GM19463 (cell line): ENCODE results near the gene FARS2.

Experiments
- ATAC-seq: cut with Tn5 transposase; IDR thresholded peaks from one replicate; pipeline ENCODE4 v1.9.1; 2021; ENCODE audit warnings: mild to moderate bottlenecking, moderate library complexity; ENCODE audit not compliant: unreplicated experiment

FARS2 gene

DNA sequence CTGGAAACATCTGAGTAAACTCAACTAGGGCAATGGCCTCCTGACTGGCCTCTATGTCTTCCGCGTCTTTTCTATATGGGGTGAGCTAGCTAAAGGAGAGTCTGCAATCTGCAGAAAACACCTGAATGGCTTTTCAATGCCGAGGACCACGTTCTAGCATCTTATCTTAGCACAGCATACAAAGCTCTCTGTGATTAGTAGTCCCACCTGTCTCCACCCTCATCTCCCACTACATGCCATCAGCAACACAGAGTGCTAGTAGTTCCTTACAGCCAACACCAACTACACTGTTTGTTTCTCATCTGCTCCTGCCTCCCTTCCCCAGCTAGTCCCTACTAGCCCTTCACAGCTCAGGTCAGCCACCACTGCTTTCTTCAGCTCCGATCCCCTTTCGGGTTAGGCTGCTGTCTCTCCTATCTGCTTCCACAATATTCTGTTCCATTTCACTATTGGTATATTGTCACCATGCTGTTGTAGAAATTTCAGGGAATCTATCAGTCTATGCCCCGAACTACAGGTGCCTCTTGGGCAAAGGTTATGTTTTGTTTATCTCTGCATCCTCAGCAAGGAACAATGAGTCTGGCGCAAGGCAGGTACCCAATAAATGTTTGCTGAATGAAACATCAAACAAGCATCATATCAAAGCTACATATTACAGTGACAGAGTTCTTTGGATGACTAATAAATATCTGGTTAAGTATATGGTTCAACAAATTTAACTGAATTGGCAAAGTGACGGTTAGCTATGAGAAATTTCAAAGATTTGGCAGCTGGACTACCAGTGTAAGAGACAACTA, 12.8 kb upstream of the FARS2 start:
- ATAC-seq = no peak

DNA sequence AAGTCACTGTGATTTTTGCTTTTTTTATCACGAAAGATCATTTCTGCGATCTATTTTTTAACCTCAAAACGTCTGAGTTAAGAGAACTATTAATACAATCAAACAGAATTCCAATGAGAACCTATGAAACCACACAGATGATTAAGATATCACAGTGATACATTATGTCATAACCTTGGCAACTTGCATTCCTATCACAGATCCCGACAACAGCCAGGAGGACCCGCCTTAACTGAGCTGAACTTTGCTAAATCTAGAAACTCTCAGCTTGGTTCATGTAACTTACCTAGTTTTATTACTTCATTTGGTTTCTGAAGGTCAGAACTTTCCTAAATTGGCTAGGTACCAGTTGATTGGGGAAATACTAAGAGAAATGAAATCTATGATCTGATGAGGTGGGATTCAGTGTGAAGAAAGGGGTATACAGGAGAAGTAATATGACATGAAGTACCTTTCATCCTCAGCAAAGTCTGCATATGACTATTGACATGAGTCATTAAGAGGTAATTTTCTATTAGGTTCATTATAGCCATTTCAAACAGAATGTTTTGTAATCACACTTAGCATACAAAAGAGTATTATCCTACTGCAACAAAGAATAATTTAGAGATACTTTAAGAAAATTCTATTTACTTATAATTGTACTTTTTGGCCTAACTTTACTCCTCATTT, 11.7 kb upstream of the FARS2 start:
- no peak for ATAC-seq

DNA sequence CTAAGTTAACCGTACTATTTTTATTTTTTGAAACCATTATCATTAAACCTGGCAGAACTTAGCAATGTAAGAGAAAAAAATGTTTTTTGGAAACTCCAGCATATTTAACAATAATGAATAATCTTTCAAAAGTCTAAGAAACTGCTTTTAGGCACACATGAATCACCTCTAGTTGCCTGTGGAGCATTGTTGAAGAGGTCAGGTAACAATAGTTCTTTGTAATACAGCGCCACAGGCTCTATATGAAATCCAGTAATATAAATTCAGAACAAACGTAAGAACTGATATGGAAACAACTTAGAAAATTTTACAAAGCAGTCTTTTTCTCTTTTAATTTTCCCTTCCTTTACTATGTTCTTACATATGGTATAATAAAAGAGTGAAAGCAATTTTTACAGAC, 10.9 kb upstream of the FARS2 start:
- ATAC-seq = no peak

DNA sequence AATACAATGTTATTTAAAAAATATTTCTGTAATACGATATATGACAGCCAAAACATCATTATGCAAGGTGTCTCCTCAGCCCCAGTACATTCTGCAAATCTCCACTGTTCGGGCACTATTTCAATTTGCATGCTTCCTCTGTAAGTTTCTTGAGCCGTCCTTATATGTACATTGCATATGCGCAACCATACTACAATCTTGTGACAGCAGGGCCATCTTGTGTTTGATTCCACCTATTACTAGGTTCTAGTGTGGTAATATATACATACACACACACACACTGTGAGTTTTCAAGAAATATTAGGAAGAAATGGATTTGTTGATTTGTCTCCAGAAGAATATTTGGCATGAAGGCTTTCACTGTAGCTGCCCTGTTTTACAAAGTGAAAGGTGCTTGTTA, 10.4 kb upstream of the FARS2 start:
- no peak for ATAC-seq

DNA sequence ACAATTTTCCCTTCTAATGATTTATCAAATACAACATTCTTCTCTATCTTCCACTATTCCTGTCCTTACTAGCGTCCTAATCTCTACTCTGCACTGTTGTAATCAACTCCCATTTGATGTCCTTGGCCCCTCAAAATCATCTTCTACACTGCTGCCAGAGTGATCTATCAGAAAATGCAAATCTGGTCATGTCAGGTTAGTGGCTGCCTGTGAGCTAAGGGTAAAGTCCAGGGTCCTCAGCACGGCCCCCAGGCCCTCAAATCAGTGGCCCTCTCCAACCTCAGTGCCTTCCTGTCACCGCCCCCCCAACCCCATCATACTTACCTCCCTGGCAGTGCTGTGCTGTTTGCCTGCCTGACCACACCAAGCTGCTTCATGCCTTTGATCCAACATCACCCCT, 4.4 kb upstream of the FARS2 start:
- no peak for ATAC-seq

DNA sequence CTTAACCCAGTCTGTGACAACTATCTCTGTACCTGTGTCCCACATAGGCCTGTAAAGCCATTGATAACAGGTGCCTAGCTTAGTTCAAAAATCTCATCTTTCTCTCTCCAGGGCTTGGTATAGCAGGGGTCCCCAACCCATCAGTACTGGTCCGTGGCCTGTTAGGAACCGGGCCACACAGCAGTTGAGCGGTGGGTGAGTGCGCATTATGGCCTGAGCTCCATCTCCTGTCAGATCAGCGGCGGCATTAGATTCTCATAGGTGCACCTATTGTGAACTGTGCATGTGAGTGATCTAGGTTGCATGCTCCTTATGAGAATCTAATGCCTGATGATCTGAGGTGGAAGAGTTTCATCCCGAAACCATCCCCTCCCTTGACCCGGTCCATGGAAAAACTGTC, 3.9 kb upstream of the FARS2 start:
- no peak for ATAC-seq

DNA sequence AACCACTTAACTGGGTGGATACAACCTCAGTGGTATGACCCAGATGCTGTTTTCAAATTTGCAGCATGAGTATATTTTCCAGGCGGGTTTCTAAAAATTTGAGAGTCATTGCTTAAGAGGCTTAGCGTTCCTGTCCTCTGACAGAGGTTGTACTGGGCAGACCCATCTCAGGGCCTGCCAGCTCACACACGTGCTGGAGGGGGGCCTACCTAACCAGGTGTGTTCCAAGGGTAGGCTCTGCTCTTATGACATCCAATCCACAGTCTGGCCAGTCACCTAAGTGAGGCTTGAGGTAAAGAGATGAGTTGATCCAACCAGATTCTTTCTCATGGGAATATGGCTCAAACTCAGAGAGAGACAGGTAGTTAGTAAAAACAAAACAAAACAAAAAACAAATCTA, 1.9 kb upstream of the FARS2 start:
- ATAC-seq = no peak

DNA sequence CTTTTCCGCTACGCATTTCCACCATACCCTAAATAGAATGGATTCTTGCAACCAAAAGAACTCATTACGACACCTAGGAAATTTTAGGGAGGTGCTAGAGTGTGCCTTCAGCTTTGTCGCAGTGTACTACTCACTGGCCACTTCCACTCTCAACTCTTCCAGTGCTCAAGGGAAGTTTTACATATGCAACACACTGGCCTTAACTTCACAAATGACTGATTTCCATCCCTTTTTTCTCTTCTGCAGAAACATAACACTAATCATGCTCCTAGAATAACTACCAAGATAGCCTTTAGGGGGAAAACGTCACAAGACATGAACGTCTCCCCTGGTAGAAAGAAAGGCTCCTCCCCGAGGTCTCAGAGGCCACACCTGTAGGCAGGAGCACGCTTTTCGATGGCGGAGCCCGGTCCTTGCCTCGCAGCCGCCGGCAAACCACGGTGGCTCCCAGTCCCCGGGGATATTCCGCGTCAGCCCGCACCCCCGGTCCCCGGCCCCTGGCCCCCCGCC, 1.1 kb upstream of the FARS2 start:
- peak; percentile 60 for ATAC-seq

DNA sequence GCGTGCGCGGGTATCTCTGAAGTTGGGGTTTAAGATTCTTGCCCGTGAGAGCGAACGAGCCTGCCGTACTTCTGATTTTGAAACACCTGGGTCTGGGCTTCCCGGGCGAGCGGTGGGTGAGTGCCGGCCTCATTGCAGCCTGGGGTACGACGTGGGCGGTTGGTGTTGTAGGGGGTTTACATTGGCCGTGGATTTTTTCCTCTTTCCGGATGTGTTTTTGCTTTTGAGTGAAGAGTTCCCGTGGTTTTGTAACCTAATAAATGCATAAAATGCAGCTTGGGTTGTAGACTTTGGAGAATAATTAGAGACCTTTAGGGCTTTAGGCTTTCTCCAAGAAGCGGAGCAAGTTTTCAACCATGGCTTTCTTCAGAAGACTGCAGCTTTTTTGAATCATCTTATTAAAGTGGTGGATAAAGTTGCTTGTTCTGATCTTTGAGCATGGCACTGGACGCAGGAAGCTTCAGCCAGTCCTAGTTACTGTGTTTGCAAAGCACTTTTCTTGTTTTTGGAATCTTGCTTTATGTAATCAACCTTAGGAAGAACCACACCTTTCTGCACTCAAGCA, 314 bp downstream of the FARS2 start:
- ATAC-seq = no peak

DNA sequence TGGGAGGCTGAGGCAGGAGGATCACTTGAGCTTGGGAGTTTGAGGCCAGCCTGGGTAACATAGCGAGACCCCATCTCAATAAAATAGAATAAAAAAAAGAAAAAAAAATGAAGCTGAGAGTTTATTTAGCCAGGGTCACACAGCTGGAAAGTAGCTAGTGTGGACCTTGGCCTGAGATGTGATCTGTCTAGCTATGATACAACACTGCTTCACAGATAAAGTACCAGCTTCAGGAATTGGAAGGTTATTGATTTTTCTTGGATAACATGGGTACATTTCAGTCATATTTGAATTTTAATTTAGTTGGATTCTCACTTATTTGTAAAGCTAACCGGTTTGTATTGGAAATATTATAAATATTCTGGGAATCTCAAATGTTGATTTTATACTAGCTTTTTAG, 5.1 kb downstream of the FARS2 start:
- ATAC-seq = no peak

DNA sequence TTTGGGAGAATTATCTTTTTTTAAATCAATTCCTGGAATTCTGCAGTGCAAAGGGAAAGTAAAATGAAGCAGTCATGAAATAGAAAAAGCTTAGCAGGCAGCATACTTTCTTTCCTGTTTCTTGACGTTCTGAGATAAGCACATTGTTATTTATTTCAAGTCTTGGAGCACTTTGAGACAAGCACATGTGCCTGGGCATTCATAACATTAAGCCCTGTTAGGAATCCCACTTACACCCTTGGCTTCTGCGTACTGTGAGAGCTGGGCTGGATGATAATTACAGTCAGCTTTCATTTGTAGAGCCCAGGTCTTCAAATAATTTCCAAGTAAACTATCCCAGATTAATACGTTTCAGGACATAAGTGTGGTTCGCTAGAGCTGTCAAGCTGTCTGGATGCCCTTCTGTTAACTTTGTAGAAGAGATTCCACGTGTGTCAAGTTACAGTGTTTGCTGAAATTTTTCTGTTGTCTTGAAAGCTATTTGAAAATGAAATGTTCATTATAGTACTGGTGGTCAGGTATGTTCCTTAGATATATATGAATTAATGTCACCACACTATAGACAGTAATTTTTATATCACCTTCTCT, 8.9 kb downstream of the FARS2 start:
- ATAC-seq = no peak

DNA sequence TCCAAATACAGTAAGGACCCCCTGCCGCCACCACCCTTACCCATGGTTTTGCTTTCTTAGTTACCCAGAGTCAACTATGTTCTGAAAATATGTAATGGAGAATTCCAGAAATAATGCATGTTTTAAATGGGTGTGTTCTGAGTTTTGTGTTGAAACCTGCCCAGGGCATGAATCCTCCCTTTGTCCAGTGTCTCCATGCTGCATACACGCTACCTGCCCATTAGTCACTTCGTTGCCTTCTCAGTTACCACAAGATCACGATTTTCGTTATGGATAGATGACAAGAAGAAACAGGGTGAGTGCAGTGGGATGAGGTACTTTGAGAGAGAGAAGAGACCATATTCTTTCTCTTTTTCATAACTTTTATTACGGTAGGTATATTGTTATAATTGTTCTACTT, 10.6 kb downstream of the FARS2 start:
- ATAC-seq = no peak

DNA sequence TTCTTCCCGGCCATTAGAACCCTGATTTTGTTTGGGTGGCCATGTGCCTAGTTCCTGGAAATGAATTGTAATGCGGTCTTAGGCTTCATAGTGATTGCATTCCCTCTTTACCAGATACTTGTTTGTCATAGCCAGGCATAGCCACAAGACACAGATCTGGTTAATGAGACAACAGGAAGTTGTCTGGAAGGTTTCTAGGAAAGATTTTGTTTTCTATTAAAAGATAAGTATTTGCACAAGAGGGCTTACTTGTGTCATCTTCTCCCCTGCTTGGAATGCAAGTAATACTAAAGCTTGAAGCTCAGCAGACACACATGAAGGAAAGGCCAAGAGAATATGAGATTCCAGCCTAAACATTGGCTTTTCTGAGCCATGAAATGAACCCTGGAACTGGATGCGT, 12.9 kb downstream of the FARS2 start:
- no peak for ATAC-seq

DNA sequence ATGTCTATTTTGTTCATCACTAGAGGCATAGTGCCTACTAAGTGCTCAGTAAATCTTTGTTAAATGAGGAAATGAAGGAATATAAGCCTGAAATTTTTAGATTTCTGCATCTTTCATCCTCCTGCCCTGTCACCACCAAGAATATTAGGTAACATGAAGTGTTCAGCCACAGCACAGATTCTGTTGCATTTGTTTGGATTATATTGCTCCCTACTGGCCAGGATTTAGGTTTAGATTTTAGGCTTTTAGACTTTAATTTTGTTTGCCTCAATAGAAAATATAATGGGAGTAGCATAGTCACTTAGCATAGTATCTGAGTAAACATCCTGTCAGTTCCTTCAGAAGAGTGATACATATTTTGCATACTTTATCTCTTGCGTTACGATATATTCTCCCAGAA, 14.2 kb downstream of the FARS2 start:
- ATAC-seq = no peak

DNA sequence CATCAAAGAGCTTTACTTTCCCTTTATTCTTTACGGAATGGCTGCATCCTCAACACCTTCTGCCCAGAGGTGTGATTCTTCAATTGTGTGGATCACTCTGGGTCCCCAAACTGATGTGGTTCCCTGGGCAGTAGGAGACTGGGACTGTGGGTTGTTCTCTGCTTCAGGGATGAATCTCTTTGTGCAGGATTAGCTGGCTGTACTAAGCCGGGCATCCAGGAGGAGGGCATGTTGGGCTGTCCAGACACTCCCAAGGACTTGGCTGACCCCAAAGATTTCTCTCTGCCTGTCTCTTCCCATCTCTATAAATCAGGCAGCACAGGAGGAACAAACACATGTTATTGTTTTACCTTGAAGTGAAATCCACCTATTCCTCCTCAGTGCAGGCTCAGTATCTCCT, 15.3 kb downstream of the FARS2 start:
- ATAC-seq = no peak

DNA sequence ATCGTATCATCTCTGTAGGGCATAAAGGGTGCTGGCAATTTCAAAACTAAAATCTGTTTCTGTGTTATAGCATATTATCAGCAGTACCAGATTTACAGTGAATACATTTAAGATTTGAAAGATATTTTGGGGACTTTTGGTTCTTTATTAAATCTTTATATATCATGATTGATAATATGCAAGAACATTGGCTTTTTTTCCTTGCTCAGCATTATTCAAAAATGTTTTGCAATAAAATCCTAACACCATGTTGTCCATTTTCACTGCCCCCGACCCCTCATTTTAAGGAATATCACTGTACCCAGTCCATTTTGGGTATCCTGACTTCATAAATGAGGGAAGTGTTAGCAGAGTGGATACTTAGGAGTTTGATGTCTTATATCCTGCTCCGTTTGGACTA, 16.3 kb downstream of the FARS2 start:
- ATAC-seq = no peak

DNA sequence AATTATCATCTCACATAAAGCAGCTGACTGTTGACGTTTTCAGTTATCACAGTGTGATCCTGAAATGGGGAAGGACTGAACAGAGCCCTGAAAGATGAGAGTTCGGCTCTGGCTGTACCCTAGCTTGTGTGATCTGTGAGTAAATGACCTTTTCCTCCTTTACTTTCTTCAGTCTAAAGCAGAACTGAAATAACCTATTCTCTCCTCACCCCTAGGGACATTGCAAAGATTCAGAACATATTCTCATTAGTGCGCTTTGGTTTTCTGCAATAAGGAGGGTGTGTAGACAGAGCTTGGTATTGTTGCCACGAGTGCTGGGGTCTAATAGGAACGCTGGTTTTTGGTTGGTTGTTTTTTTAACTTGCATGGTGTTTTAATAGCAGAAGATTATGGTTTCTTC, 16.7 kb downstream of the FARS2 start:
- ATAC-seq = peak; percentile 60

DNA sequence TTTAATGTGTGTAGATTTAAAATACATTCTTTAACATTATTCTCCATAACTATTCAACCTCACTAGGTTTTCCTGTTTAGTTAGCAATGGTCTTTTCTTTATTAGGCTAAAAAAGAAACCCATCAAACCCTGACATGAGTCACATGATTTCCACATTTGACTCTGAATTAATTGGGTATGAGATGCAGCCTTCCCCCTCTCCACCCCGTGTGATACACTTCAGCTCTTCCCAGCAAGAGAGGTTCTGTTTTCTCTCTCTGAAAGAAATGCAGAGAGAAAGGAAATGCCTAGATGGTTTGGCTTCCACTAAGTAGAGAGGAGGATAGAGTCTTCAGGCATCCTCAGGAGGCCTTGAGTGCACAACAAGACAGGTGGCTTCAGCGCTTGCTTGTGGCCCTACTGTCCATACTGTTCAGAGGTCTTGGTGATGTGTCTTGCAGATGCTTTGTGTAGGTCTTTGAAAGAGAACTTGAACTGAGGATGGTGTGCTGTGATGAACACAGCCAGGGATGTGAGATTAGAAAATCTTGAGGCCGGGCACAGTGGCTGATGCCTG, 17.3 kb downstream of the FARS2 start:
- no peak for ATAC-seq

DNA sequence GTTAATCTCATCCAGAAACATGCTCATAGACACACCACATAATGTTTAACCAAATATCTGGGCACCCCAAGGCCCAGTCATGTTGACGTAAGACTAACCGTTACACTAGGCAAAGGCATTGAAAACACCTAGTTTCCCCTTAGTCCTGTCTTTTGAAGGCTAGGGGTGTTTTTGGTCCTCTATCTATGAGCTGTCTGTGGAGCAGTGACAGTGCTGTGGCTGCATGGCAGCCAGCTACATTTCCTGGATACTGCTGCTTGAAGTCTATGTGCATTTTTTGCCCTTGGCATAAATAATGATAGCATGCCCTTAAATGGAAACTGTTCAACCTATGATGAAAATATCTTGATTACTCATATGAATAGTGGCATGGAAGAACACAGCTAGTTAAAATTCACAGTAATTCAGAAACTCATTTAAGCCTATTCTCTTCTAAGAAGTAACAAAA, 18.6 kb downstream of the FARS2 start:
- peak; percentile 40 for ATAC-seq

DNA sequence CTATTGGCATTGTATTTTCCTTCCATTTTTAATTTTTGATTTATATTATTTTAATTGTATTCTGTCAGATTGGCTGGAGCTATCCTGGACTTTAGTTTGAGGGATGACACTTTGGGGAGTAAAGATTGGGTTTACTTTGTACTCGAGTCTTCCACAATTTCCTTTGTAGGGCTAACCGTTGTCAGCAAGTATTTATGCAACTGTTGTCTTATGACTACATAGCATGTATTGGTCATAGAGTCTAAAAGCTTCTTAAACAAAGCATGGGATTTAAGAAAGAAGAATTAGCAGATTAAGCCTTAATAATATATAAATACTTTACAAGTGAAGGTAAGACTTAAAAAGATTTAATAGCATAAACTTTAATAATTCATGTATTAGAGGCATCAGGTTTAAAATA, 19.6 kb downstream of the FARS2 start:
- ATAC-seq = no peak

DNA sequence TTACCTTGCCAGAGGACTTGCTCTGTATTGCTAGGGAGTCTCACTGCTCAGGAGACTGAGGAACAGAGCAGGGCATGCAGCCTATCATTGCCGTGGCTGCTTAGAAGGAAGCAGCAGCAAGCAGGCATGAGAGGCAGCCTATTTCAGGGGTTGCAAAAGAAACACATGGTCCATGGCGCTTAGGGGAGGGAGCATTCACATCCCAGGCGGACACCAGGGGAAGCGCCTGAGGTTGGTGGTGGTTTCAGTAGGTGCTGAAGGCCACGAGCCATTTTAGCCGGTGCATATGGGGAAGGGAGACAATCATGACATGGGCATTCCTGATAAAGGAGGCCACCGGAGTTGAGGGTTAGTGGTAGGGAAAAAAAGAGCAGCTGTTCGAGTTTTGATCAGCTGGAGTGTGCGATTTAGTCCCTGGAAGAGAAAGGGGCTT, 20.9 kb downstream of the FARS2 start:
- no peak for ATAC-seq
